ENCODE data around the gene SHISA5. TPM values are rescaled to one million over a fixed set of nuclear protein-coding genes. Genes with fewer than 3 reads are reported as not detected.

Gene SHISA5
- total and polyA plus RNA-seq, 10 of the 15 experiments (the other 5 are each of a cell fraction or from before 2014, with no cell fraction given) = 17.1 to 148 (median 67.3) TPM

GRCh38 chr3:48418651-48419050 is 85.3 kb downstream of the SHISA5 start:
- Histone ChIP-seq H2AFZ (ENCODE audit: control insufficient read depth, low read depth, low read length) (no peak overlapping the region), H3K9me3 (replicated peaks; ENCODE audit: control insufficient read depth, insufficient read depth, low read length) (no peaks in the 10 kb centered on the region), H3K4me1 (ENCODE audit: control insufficient read depth, insufficient read depth, low read length) (no peaks in the 10 kb centered on the region), H3K27me3 (replicated peaks in 1 of 2; ENCODE audit: control insufficient read depth in 2 of 2, insufficient read depth in 2 of 2, low read length in 1 of 2) (no peaks in the 10 kb centered on the region), H3K4me3 (no peak overlapping the region), H3K36me3 (ENCODE audit: control insufficient read depth in 2 of 2, insufficient read depth in 2 of 2, low read length in 1 of 2) (no peaks in the 10 kb centered on the region), H3K9ac (ENCODE audit: control insufficient read depth, insufficient read depth, low read length) (no peak overlapping the region), H3K4me2 (ENCODE audit: control insufficient read depth, insufficient read depth) (no peak overlapping the region), H3K79me2 (ENCODE audit: control insufficient read depth, insufficient read depth, low read length) (no peaks in the 10 kb centered on the region), H3K27ac (ENCODE audit: control insufficient read depth, insufficient read depth) (no peak overlapping the region), H4K20me1 (ENCODE audit: control insufficient read depth, insufficient read depth) (no peaks in the 10 kb centered on the region)
- TF ChIP-seq CUX1 (IDR thresholded peaks at IDR 0.05; ENCODE audit: insufficient replicate concordance, low read depth, low read length) = no peak
- no peak for TF ChIP-seq SIN3A (IDR thresholded peaks at IDR 0.05; ENCODE audit: low read depth, low read length)
- TF ChIP-seq MAX (IDR thresholded peaks at IDR 0.05; ENCODE audit: low read depth, low read length) = no peak
- no peak for TF ChIP-seq IRF5 (IDR thresholded peaks at IDR 0.05; ENCODE audit: borderline replicate concordance)
- no peak for TF ChIP-seq RAD21 (IDR thresholded peaks at IDR 0.05; ENCODE audit: insufficient read depth, low read depth, low read length)
- no peak for TF ChIP-seq SMAD1 (IDR thresholded peaks at IDR 0.05; ENCODE audit: low read depth, partially characterized antibody)
- TF ChIP-seq BCL3 (IDR thresholded peaks at IDR 0.05; ENCODE audit: borderline replicate concordance, insufficient read depth, low read depth, low read length, poor library complexity, severe bottlenecking) = no peak
- TF ChIP-seq RAD51 (IDR thresholded peaks at IDR 0.05) = no peak
- no peak for TF ChIP-seq ZNF622 (IDR thresholded peaks at IDR 0.05)
- no peak for TF ChIP-seq ESRRA (IDR thresholded peaks at IDR 0.05; ENCODE audit: low read length)
- ChIA-PET CTCF (interaction anchor here (0.7 to 22.0 kb wide), 3 partner anchors 18 to 130 kb away, joined by 3 to 757 read pairs (median 4); partner anchors contain the start of genes CCDC51 and TMA7), POLR2A (no interaction called here), RAD21 (ENCODE audit: unreplicated experiment) (interaction anchor here (1.8 to 1.9 kb wide), 2 partner anchors 18 kb away, joined by 5 read pairs; no protein-coding TSS in a partner anchor), SMC1A (ENCODE audit: uncharacterized antibody, unreplicated experiment) (interaction anchor here (2.6 kb wide), 1 partner anchor 17 kb away, joined by 8 read pairs; no protein-coding TSS in a partner anchor)
- in situ Hi-C loops (cut with MboI) = no loop called here
- DNase-seq (ENCODE audit: low read depth, low spot score) = no peak
- WGBS (ENCODE audit: insufficient coverage, insufficient replicate concordance, low lambda C conversion rate, missing lambda C conversion rate) = 38% methylated on average over 9 of the region's 9 CpGs
- no peak for ATAC-seq
- intact Hi-C loops (cut with micrococcal nuclease; ENCODE audit: unreplicated experiment) = no loop called here
- BruUV-seq (replicated peaks) = no TSS peak
- no peak for FAIRE-seq
